GM18502 (cell line): ENCODE measurements around the gene NDUFB11.

ENCODE experiments used
- ATAC-seq: cut with Tn5 transposase; IDR thresholded peaks from one replicate; pipeline ENCODE4 v1.9.1; 2021; ENCODE audit warnings: mild to moderate bottlenecking; ENCODE audit not compliant: unreplicated experiment, poor library complexity

Gene NDUFB11

GRCh38 chrX:47175588-47175980 lies 31.1 kb upstream of the NDUFB11 start:
- ATAC-seq = no peak

- no peak for ATAC-seq
Measured at GRCh38 chrX:47174846-47175587, 30.5 kb upstream of the NDUFB11 start.

DNA sequence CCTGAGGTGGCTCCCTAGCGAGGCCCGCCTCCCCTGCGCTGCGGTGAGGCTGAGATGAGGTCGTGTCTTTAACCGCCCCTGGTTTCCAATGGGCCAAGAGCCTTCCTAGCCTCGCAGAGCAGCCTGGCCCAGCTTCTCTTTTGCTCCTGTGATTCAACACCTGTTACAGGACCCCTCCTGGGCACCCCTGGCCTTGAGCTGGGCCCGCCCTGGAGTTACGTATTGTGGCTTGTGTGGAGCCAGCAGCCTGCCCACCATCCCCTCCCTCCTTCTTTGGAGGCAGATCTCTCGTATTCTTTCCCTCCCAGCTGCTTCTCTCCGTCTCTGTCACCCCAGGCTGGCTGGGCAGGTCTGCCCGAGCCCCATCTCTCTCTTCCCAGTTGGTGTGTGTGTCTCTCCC lies 29.9 kb upstream of the NDUFB11 start:
- ATAC-seq = no peak

DNA sequence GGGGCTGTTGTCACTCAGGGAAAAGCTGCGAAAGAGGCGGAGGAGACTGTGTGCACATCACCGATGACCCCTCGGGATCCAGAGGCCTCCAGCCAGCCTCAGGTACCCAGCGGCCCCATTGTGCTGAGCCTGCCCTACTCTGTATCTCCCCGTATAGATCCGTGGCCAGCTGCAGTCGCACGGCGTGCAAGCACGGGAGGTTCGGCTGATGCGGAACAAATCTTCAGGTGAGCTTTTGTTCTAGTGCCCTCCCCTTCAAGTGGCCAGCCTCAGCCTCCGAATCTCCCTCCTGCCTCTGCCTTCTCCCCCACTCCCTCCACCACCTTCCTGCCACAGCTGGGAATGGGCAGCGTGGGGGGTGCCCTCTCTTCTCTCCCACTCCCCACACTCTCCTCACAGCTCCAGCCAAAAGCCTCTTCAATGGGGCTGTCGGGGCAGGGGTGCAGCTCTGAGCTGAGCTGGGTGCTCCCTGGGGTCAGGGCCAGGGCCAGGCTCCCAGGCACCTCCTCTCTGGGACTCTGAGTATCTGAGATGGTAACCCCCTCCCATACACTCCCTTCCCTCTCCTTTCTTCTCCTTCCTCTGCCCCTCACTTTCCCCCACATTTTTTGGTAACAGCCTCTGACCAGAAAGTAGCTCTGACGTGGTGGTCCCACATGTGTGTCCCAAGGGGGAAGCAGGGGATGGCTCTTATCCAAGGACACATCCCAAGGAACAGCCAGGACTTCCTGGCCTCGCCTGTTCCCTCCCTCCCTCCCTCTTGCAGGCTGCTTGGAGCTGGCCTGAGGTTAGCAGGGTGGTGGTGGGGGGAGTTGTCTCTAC lies 28.7 kb upstream of the NDUFB11 start:
- ATAC-seq = no peak

GRCh38 chrX:47172549-47172948 lies 28.0 kb upstream of the NDUFB11 start:
- ATAC-seq = no peak

GRCh38 chrX:47171996-47172395 lies 27.5 kb upstream of the NDUFB11 start:
- ATAC-seq = no peak

DNA sequence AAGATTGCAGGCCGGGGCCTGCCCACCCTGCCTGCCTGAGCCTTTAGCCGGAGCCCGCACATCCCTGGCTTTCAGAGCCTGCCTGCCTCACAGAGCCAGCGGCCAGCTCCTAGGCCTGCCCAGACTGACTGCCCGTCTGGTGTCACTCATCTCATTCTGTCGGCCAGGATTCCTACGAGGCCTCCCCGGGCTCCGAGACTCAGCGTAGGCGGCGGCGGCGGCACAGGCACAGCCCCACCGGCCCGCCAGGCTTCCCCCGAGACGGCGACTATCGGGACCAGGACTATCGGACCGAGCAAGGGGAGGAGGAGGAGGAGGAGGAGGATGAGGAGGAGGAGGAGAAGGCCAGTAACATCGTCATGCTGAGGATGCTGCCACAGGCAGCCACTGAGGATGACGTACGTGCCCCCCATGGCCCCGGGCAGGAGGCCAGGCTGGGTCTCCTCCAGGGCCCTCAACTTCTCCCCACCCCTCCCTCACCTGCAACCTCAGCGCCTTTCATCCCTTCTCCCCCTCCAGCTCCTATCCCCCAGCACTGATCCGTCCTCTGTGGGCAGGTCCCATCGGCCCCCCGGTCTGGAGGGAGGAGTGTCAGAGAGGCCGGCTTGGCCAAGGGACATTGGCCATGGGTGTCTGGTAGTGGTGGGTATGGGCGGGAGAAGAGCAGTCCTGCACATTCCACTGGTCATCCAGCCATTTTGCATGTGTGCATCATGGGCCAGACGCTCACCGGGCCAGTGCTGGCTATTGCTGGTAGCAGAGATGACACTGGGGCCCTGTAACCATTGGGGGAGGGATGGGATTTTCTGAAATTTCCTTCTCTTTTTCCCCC lies 26.6 kb upstream of the NDUFB11 start:
- ATAC-seq = no peak

DNA sequence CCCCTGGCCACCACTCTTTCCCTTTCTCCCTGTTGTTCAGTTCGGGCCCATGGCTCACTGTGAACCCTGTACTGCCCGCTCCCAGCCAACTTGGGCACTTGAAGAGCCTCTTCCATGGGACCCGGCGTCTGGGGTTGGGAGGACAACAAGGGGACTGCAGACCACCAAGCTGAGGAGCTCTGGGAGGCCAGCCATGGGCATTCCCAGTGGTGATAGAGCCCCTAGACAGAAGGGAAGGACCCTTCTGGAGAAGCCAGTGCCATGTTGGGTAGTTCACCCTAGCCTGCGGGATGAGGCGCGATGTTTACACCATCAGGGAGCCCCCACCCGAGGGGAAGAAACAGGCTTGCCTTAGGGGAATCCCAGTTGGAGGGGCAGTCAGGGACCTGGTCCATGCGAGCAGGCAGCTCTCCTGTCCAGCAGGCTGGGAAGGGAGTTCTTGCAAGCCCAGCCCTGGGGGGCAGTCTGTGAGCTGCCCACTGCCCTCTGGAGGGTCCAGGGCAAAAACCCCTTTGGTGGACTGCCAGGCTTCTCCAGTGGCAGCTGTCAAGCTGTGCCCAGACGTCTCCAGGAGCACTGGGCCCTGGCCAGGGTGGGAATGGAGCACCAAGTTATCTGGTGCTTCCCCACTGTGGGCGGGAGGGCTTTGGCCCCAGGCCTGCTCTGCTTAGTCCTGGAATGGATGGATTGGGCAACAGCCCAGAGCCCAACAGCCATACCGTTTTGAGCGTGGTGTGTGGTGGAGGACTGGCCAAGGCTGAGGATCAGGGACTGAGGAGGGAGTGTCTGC lies 25.4 kb upstream of the NDUFB11 start:
- ATAC-seq = no peak

DNA sequence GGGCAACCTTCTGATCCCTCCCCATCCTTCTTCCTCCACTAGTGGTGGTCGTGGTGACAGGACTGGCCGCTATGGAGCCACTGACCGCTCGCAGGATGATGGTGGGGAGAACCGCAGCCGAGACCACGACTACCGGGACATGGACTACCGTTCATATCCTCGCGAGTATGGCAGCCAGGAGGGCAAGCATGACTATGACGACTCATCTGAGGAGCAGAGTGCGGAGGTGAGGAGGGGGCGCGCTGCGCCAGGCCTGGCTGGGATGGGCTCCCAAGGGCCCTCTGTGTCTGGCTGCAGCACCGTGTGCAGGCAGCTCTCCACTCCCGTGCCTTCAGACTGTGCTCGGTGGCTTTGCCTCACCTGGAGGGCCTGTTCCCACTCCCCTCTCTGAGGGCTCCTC lies 24.8 kb upstream of the NDUFB11 start:
- ATAC-seq = no peak

DNA sequence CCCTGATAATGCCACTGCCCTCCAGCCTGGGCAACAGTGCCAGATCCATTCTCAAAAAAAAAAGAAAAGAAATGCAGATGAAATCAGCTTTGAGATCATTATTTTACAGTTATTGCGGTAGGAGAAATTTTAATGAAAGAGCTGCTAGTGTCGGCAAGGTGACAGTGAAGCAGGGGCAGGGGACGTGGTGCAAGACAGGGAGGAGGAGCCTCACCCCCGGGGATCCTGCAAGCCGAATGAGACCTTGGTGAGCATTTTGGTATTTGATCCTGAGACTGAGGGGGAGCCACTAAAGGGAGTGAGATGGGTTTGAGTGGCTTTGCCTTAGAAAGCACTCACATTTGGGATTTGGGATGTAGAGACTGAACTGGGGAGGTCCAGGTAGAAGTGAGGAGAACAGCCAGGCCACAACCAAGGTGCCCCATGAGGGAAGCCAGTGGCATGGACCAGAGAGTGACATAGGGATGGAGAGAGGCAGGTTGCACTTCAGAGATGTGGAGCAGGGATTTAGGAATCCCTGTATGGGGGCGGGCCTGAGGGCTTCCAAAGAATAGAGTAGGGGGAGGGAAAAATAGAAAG lies 24.1 kb upstream of the NDUFB11 start:
- no peak for ATAC-seq

DNA sequence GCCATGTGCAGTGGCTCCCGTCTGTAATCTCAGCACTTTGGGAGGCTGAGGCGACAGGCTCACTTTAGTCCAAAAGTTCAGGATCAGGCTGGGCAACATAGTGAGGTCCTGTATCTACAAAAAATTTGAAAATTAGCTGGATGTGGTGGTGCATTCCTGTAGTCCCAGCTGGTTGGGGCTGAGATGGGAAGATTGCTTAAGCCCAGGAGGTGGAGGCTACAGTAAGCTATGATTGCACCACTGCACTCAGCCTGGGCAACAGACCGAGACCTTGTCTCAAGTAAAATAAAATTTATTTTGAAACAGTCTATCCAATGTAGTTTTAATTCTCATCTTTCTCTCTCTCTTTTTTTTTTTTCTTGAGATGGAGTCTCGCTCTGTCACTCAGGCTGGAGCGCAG lies 21.6 kb upstream of the NDUFB11 start:
- no peak for ATAC-seq

- no peak for ATAC-seq
Measured at GRCh38 chrX:47164420-47164819, 19.9 kb upstream of the NDUFB11 start.

GRCh38 chrX:47162927-47163583 lies 18.6 kb upstream of the NDUFB11 start:
- no peak for ATAC-seq

- no peak for ATAC-seq
Measured at GRCh38 chrX:47160781-47161180, 16.3 kb upstream of the NDUFB11 start.

DNA sequence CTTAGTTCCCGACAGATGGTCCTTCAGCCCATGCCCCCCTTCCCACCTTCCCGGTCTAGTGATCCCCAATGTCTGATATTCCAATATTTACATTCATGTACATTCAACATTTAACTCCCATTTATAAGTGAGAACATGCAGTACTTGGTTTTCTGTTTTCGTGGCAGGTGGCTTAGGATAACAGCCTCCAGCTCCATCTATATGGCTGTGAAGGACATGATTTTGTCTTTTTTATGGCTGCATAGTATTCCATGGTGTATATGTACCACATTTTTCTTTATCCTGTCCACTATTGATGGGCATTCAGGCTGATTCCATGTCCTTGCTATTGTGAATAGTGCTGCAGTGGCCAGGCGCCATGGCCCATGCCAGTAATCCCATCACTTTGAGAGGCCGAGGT lies 14.3 kb upstream of the NDUFB11 start:
- no peak for ATAC-seq

DNA sequence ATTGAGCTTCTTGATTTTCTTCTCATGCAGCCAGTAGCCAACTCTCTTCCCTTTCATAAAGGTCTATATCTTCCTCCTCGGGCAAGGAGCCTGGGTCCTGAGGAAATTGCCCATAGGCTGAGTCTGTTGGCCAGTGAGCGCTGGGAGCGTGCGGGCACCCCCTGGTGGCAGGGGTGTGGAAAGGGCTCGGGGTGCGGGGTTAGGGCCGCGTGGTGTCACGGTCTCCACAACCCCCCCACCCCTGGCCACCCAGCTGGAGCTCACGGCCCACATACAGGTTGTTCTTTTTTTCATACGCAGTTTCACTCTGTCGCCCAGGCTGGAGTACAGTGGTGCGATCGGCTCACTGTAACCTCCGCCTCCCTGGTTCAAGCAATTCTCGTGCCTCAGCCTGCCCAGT lies 13.6 kb upstream of the NDUFB11 start:
- no peak for ATAC-seq

GRCh38 chrX:47156611-47157520 lies 12.4 kb upstream of the NDUFB11 start:
- no peak for ATAC-seq

GRCh38 chrX:47151435-47151834 lies 6.9 kb upstream of the NDUFB11 start:
- ATAC-seq = no peak
